Ammon's horn (tissue), 1 donor: ENCODE measurements around the gene CD2BP2.
A peak's percentile ranks its signal among the peaks of the same experiment; 100 is the strongest.
"Not testable (repeated sequence)": the region's sequence is repeated elsewhere in the genome, so short reads cannot be mapped to it uniquely, and the experiment has no call there.

Source experiments
- DNase-seq: peaks from one replicate; pipeline ENCODE4 v3.0.0-alpha.2; 2016; ENCODE audit warnings: low spot score

CD2BP2 gene

DNA sequence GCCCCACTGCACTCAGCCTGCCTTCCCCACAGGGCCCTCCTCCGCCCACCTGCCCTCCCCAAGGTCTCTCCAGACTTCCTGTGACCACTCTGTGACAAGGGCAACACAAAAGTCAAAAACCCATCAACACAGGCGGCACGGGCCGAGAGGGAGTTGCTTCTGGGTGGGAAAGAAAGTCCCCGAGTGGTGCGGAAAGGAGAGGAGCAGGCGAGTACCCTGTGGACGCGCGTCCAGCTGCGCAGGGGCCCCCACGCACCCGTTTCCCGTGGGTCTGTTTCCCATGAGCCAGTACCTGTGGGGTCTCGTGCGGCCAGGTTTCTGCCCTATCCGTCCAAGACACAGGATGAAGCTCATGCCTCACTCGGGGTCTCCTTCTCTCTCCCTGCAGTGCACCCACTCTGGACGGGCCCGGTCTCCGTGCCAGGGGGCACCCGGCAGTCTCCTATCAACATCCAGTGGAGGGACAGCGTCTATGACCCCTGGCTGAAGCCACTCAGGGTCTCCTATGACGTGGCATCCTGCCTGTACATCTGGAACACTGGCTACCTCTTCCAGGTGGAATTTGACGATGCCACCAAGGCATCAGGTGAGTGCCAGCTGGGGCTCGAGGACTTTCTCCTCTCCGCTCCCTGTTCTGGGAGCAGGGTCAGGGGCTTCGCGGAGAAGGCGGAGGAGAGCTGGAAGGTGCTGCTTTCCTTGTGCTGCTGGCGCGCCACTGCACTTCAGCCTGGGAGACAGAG is 12.2 kb downstream of the CD2BP2 start:
- DNase-seq: no peak

DNA sequence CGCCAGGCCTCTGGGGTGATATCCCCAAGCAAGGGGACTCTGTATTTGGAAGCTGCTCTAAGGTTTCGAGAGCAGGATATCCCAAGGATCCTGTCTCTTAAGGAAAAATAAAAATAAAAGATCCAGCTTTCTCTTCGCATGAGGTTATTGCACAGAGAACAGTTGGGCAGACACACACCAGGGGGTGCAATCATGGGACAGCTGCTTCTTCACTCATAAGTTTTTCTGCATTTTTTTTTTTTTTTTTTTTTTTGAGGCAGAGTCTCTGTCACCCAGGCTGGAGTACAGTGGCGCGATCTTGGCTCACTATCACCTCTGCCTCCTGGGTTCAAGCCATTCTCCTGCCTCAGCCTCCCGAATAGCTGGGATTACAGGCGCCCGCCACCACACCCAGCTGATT is 13.1 kb downstream of the CD2BP2 start:
- not testable (repeated sequence) for DNase-seq

DNA sequence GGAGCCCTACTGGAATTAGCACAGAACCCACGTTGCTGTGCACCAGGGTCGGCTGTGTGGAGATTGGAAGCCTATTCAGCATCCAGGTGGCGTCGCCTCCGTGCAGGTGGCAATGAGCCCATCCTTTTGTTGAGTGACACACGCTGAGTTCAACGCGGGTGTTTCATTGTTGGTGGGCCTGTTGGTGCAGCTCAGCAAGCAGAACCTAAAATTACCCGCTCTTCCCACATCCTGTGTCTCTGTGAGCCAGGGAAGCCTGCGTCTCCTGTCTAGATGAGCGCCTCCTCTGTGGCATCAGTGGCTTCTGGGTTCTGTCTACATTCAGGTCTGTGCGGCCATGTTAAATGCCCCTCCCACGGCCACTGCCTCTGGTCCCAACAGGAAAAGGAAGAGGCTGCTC is 14.5 kb downstream of the CD2BP2 start:
- peak; percentile 70 for DNase-seq

DNA sequence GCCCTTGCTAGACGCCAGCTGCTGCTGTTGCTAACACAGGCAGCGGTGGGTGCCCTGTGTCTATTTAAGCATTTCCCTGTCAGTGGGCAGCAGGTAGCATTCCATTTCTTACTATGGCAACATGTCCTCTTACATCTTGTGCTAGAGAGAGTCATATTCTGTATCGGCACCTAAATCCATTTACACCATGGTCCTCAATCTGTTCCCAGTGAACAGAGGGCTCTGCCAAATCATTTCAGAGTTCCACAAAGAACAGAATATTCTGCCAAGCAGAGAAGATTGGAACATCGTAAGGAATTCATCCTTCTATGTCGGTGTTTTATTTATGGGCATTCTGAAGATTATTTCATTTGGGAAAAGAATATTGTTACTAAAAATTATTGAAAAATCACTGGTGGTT is 16.4 kb downstream of the CD2BP2 start:
- not testable (repeated sequence) for DNase-seq

DNA sequence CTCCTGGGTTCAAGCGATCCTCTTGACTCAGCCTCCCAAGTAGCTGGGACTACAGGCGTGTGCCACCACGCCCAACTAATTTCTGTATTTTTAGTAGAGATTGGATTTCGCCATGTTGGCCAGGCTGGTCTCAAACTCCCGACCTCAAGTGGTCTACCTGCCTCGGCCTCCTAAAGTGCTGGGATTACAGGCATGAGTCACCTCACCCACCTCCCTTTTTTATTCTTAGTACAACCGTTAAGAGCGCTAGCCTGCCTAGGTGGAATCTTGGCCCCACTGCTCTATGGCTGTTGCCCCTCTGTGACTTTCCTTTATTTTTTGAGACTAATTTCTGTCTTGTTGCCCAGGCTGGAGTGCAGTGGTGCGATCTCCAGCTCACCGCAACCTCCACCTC is 17.1 kb downstream of the CD2BP2 start:
- DNase-seq: not testable (repeated sequence)

DNA sequence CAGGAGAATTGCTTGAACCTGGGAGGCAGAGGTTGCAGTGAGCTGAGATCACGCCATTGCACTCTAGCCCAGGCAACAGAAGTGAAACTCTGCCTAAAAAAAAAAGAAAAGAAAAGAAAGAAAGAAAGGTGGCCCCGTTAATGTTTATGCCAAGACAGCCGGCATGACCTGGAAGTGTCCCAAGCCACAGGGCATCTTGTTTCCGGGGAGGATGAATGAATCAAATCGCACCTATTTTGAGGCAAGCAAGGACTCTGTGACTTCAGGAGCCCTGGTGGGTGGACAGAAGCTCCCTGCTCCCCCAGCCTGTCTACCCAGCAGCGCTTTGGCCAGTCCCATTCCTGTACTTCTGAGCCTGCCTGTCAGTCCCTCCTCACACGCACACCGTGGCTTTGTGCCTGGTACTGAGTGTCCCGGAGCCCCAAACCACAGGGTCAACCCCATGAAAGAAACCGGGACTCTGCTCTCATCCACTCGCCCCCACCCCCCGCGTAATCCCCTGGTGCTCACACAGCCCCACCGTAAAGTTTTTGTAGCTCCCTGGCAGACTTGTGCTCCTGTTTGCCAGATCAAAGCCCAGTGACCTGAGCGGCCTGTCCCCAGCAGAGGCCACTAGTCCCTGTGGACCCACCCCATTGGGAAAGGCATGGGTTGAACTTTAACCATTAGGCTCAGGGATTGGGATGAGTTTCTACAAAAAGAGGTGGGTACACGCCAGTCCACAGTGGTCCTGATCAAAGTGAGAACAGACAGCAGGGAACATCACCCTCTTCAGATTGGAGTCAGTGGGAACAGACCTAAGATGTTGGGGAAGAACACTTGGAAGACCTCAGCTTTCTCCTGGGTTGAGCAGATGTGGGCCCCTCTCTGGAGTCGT is 19.3 kb downstream of the CD2BP2 start:
- DNase-seq: no peak

DNA sequence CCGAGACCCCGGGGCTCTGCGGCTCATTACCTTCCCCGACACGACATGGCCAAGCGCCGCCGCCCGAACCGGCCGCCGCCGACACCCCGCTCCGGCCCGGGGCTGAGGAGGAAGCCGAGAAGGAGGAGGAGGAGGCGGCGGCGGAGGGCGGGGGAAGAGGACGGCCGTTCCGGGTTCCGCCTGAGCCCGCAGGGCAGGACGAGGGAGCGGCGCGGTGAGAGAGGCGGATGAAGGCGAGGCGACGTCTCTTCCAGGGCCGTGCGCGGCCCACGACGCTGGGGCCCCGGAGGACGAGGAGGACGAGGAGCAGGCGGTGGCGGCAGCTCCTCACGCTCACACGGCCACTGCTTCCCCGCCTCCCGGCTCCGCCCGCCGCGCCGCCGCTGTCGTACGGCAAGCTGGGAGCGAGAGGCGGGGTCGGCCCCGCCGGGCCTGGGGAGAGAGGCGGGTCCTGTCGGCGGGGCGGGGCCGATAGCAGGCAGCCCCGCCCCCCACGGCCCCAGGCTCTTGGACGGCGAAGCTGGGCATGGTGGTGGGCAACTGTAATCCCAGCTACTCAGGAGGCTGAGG is 20.0 kb downstream of the CD2BP2 start:
- DNase-seq: peak; percentile 78

DNA sequence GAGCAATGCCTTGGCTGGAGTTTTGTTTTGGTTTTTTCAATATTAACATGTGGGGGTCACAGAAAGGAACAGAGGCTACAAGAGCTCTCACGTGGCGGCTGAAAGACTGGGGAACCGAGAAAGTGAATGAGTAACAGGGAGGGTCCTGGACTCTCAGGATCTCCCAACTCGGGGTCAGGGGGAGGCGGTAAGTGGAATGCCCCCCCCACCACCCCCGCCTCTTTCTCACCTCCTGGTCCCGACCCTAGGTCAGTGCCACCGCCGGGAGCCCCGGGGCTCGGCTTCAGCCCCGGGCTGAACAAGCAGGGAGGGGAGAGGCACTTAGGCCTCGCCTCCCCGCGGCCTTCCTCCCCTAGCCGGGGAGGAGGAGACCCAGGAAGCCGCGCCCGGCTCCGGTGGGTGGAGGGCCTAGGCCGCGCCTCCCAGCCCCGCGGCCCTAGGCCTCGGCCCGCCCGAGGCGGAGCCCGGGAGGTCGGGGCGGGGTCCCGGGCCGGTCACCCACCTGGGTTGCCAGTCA is 20.6 kb downstream of the CD2BP2 start:
- DNase-seq: not testable (repeated sequence)

DNA sequence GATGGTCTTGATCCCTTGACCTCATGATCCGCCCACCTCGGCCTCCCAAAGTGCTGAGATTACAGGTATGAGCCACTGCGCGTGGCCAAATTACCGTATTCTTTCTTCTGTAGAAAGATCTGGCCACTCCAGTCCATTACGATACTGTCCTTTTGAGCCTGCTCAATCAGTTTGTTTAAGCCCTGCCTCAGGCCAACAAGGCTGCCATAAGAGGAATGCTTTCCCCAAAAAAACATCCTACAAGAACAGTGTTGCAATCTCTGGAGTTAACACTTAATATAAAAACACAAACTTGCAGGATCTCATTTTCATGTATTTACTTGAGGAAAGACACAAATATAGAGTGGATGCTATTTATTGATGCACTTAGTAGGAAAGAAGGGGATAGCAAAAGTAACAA is 30.9 kb downstream of the CD2BP2 start:
- DNase-seq: not testable (repeated sequence)

DNA sequence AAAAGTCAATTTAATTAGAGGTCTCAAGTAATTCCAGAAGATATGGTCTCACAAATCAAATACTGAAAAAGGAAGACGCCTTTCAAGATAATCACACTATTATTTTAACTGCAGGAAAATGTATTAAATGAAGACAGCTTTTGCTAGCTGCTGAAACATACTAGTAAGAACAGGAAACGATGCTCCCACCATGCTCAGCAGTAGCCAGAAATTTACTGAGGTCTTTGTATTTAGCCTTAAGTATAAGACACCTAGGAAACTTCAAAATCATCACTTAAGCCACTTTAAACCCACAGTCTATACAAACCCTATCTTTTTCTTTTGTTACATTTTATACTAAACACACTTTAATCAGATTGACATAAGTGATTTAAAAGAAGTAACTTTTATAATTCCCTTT is 36.5 kb downstream of the CD2BP2 start:
- DNase-seq: not testable (repeated sequence)

DNA sequence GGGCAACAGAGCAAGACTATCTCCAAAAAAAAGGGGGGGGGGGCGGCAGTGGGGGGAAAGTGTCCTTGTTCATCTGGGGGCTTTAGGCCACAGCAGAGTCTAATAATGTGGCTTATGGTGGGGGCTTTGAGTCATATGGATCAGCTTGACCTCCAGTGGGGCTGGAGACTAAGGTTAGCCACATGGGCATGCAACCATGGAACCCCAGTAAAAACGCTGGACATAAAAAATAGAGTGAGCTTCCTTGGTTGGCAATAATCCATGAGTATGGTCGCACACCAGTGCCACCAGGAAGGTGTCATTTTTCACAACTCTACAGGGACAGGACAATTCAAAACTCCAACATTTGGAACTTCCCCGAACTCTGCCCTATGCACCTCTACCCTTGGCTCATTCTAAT is 44.2 kb downstream of the CD2BP2 start:
- DNase-seq: not testable (repeated sequence)

DNA sequence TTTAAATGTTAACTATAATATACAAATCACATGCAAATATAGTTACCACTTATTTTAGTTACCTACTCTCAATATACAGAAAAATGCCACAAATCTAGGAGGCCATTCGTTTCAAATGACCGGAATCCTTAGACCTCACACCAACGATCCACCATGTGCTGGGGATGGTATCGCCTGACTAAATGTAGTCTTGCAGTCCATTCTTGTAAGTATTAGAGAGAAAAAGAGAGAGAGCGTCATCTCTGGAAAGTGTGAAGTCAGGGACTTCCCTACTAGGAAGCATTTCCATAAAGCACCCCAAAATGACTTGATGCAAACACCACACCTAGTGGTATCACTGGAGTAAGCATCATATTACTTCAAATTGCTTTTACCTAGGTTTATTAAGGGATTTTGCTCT is 45.9 kb downstream of the CD2BP2 start:
- DNase-seq: not testable (repeated sequence)
